Measurements from ENCODE around the gene PSMC2. TPM values are rescaled to one million over a fixed set of nuclear protein-coding genes. Genes with fewer than 3 reads are reported as not detected.

PSMC2 gene
- total RNA-seq, 4 donors from 2014 or later = 90.8 to 144 (median 113) TPM

- WGBS, 2 donors = 90 to 94% methylated on average over 2 of the region's 2 CpGs
- DNase-seq = no peak
- H3K36me3 ChIP-seq = peaks cover 20 to 31% of the 10 kb centered on the region in 2 donors
- H3K4me3 ChIP-seq (replicated peaks in 1 of 3) = no peak overlapping the region
- H3K4me1 ChIP-seq = no peaks in the 10 kb centered on the region
- no peak for TF ChIP-seq POLR2A (IDR thresholded peaks at IDR 0.05)
- TF ChIP-seq CTCF (IDR thresholded peaks at IDR 0.05) = no peak
- no peaks in the 10 kb centered on the region for H3K27me3 ChIP-seq
- intact Hi-C loops (cut with DNase I) = no loop called here
- no peak overlapping the region for H3K27ac ChIP-seq
- no peaks in the 10 kb centered on the region for H3K9me3 ChIP-seq
Measured at GRCh38 chr7:103336761-103337160, 10.7 kb upstream of the PSMC2 start.

GRCh38 chr7:103338864-103339263 is 8.6 kb upstream of the PSMC2 start:
- WGBS, 2 donors = 99 to 100% methylated on average over 2 of the region's 2 CpGs
- intact Hi-C loops (cut with DNase I) = no loop called here
- TF ChIP-seq POLR2A (IDR thresholded peaks at IDR 0.05) (no peak), CTCF (IDR thresholded peaks at IDR 0.05) (no peak)
- no peak overlapping the region for H3K4me3 ChIP-seq (replicated peaks in 1 of 3)
- H3K36me3 ChIP-seq = peaks cover 20 to 26% of the 10 kb centered on the region in 2 donors
- H3K27ac ChIP-seq = no peak overlapping the region
- H3K9me3 ChIP-seq = no peaks in the 10 kb centered on the region
- peaks cover 11 to 13% of the 10 kb centered on the region in 2 donors for H3K4me1 ChIP-seq
- no peaks in the 10 kb centered on the region for H3K27me3 ChIP-seq
- no peak for DNase-seq

- Histone ChIP-seq H3K4me1 (peaks cover 12 to 18% of the 10 kb centered on the region in 2 donors), H3K27ac (no peak overlapping the region), H3K36me3 (peaks cover 11 to 22% of the 10 kb centered on the region in 2 donors), H3K4me3 (replicated peaks in 1 of 3) (no peak overlapping the region), H3K9me3 (no peaks in the 10 kb centered on the region), H3K27me3 (no peaks in the 10 kb centered on the region)
- WGBS, 2 donors = 91 to 92% methylated on average over 2 of the region's 2 CpGs
- DNase-seq = no peak
- intact Hi-C loops (cut with DNase I) = no loop called here
- TF ChIP-seq CTCF (IDR thresholded peaks at IDR 0.05) = no peak
- TF ChIP-seq POLR2A (IDR thresholded peaks at IDR 0.05) = no peak
Measured at GRCh38 chr7:103341466-103341865, 6.0 kb upstream of the PSMC2 start.

GRCh38 chr7:103343332-103343731 is 4.1 kb upstream of the PSMC2 start:
- peak overlapping the region in 2 of 3 donors; percentile 63 to 84 for H3K4me3 ChIP-seq (replicated peaks in 1 of 3)
- peaks cover 0 to 11% of the 10 kb centered on the region in 2 donors for H3K36me3 ChIP-seq
- no peak for DNase-seq
- H3K27ac ChIP-seq = no peak overlapping the region
- TF ChIP-seq CTCF (IDR thresholded peaks at IDR 0.05) = no peak
- TF ChIP-seq POLR2A (IDR thresholded peaks at IDR 0.05) = no peak
- intact Hi-C loops (cut with DNase I) = no loop called here
- H3K9me3 ChIP-seq = no peaks in the 10 kb centered on the region
- H3K27me3 ChIP-seq = no peaks in the 10 kb centered on the region
- peaks cover 21 to 22% of the 10 kb centered on the region in 2 donors for H3K4me1 ChIP-seq

- Histone ChIP-seq H3K9me3 (no peaks in the 10 kb centered on the region), H3K4me3 (replicated peaks in 1 of 3) (peak overlapping the region; percentile 63 to 84 (median 84)), H3K36me3 (peaks cover 0 to 7% of the 10 kb centered on the region in 2 donors), H3K27ac (peak overlapping the region; percentile 48 to 72 (median 56)), H3K27me3 (no peaks in the 10 kb centered on the region), H3K4me1 (peaks cover 23 to 27% of the 10 kb centered on the region in 2 donors)
- 1 to 2% methylated on average over 22 to 26 of the region's 26 CpGs for WGBS, 2 donors
- TF ChIP-seq POLR2A (IDR thresholded peaks at IDR 0.05) (no peak), CTCF (IDR thresholded peaks at IDR 0.05) (no peak)
- DNase-seq = no peak
- intact Hi-C loops (cut with DNase I) = no loop called here
Measured at GRCh38 chr7:103343758-103344452, 3.5 kb upstream of the PSMC2 start.

All from thyroid gland (tissue), 4 donors.